ENCODE results near the gene RASSF6. TPM values are rescaled to one million over a fixed set of nuclear protein-coding genes. Genes with fewer than 3 reads are reported as not detected.

Gene RASSF6
- total RNA-seq, 3 donors from 2014 or later (not counting 1 experiment from before 2014, with no cell fraction given) = 0.08 TPM; not detected in 2

- 85% methylated on average over 2 of the region's 3 CpGs for WGBS (ENCODE audit: insufficient coverage)
- no peaks in the 10 kb centered on the region for H3K9me3 ChIP-seq (ENCODE audit: control insufficient read depth, insufficient read depth, low read length)
- Mint-ChIP-seq H3K9me3 (no peaks in the 10 kb centered on the region), H3K4me1 (no peaks in the 10 kb centered on the region), H3K36me3 (no peaks in the 10 kb centered on the region), H3K27ac (no peak overlapping the region), H3K4me3 (no peak overlapping the region), H3K27me3 (ENCODE audit: low read depth in 2 of 2) (no peaks in the 10 kb centered on the region)
- no peak for ATAC-seq
- no peaks in the 10 kb centered on the region for H3K27me3 ChIP-seq (ENCODE audit: control insufficient read depth, insufficient read depth, low read length)
- TF ChIP-seq, protein P1, sequence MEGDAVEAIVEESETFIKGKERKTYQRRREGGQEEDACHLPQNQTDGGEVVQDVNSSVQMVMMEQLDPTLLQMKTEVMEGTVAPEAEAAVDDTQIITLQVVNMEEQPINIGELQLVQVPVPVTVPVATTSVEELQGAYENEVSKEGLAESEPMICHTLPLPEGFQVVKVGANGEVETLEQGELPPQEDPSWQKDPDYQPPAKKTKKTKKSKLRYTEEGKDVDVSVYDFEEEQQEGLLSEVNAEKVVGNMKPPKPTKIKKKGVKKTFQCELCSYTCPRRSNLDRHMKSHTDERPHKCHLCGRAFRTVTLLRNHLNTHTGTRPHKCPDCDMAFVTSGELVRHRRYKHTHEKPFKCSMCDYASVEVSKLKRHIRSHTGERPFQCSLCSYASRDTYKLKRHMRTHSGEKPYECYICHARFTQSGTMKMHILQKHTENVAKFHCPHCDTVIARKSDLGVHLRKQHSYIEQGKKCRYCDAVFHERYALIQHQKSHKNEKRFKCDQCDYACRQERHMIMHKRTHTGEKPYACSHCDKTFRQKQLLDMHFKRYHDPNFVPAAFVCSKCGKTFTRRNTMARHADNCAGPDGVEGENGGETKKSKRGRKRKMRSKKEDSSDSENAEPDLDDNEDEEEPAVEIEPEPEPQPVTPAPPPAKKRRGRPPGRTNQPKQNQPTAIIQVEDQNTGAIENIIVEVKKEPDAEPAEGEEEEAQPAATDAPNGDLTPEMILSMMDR (IDR thresholded peaks at IDR 0.05) = no peak
- no peak for DNase-seq
- H3K27ac ChIP-seq (ENCODE audit: low read length) = no peak overlapping the region
- no peaks in the 10 kb centered on the region for H3K36me3 ChIP-seq (ENCODE audit: control insufficient read depth, insufficient read depth, low read length)
- H3K4me3 ChIP-seq (ENCODE audit: low read length) = no peak overlapping the region
- no peaks in the 10 kb centered on the region for H3K4me1 ChIP-seq (ENCODE audit: control insufficient read depth, insufficient read depth, low read length)
- intact Hi-C loops (cut with micrococcal nuclease) = no loop called here
These were observed 40.6 kb upstream of the RASSF6 start for GRCh38 chr4:73660808-73661207.

GRCh38 chr4:73653695-73654106 is 33.5 kb upstream of the RASSF6 start:
- intact Hi-C loops (cut with micrococcal nuclease) = loop anchor here (5.0 kb wide), 2 partner anchors 341 to 951 kb away; no protein-coding TSS in a partner anchor
- Mint-ChIP-seq H3K4me3 (no peak overlapping the region), H3K4me1 (no peaks in the 10 kb centered on the region), H3K27me3 (ENCODE audit: low read depth in 2 of 2) (no peaks in the 10 kb centered on the region), H3K9me3 (no peaks in the 10 kb centered on the region), H3K27ac (no peak overlapping the region), H3K36me3 (no peaks in the 10 kb centered on the region)
- 3% methylated on average over 4 of the region's 7 CpGs for WGBS (ENCODE audit: insufficient coverage)
- Histone ChIP-seq H3K9me3 (ENCODE audit: control insufficient read depth, insufficient read depth, low read length) (no peaks in the 10 kb centered on the region), H3K4me3 (ENCODE audit: low read length) (no peak overlapping the region), H3K27ac (ENCODE audit: low read length) (no peak overlapping the region), H3K4me1 (ENCODE audit: control insufficient read depth, insufficient read depth, low read length) (no peaks in the 10 kb centered on the region), H3K27me3 (ENCODE audit: control insufficient read depth, insufficient read depth, low read length) (no peaks in the 10 kb centered on the region), H3K36me3 (ENCODE audit: control insufficient read depth, insufficient read depth, low read length) (no peaks in the 10 kb centered on the region)
- DNase-seq (peak in 1 of 2 donors; percentile 62), ATAC-seq (peak in 1 of 3 donors; percentile 57)
- TF ChIP-seq, protein P1 (IDR thresholded peaks at IDR 0.05) = peak; percentile 49

GRCh38 chr4:73650250-73650649 is 30.0 kb upstream of the RASSF6 start:
- no peaks in the 10 kb centered on the region for H3K4me1 Mint-ChIP-seq
- H3K27ac Mint-ChIP-seq = no peak overlapping the region
- no peaks in the 10 kb centered on the region for H3K36me3 Mint-ChIP-seq
- Histone ChIP-seq H3K4me1 (ENCODE audit: control insufficient read depth, insufficient read depth, low read length) (no peaks in the 10 kb centered on the region), H3K27ac (ENCODE audit: low read length) (no peak overlapping the region), H3K27me3 (ENCODE audit: control insufficient read depth, insufficient read depth, low read length) (no peaks in the 10 kb centered on the region), H3K9me3 (ENCODE audit: control insufficient read depth, insufficient read depth, low read length) (no peaks in the 10 kb centered on the region), H3K4me3 (ENCODE audit: low read length) (no peak overlapping the region), H3K36me3 (ENCODE audit: control insufficient read depth, insufficient read depth, low read length) (no peaks in the 10 kb centered on the region)
- DNase-seq (no peak), ATAC-seq (no peak)
- WGBS (ENCODE audit: insufficient coverage) = 82% methylated on average over 2 of the region's 3 CpGs
- H3K9me3 Mint-ChIP-seq = no peaks in the 10 kb centered on the region
- TF ChIP-seq, protein P1 (IDR thresholded peaks at IDR 0.05) = no peak
- H3K4me3 Mint-ChIP-seq = no peak overlapping the region
- H3K27me3 Mint-ChIP-seq (ENCODE audit: low read depth in 2 of 2) = no peaks in the 10 kb centered on the region
- intact Hi-C loops (cut with micrococcal nuclease) = loop anchor here (5.0 kb wide), 2 partner anchors 338 to 948 kb away; no protein-coding TSS in a partner anchor

DNA sequence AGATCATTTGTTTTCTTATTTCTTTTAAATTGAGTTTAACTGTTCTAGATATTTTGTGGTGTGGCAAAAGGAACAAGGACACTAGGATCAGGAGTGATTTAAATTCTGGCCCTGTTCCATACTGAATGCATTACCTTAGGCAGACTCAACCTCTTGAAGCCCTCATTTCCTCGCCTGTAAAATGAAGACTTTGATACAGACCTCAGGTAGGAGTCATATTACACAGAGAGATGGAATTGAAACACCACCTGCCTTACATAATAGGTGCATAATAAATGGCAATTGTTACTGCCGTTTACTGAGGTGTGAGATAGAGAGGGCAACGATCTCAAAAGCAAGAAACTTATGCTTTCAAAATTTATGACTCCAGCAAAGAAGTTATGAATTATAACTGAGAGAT is 28.2 kb upstream of the RASSF6 start:
- Mint-ChIP-seq H3K4me3 (no peak overlapping the region), H3K27ac (no peak overlapping the region), H3K27me3 (ENCODE audit: low read depth in 2 of 2) (no peaks in the 10 kb centered on the region), H3K36me3 (no peaks in the 10 kb centered on the region), H3K9me3 (no peaks in the 10 kb centered on the region), H3K4me1 (no peaks in the 10 kb centered on the region)
- H3K27me3 ChIP-seq (ENCODE audit: control insufficient read depth, insufficient read depth, low read length) = no peaks in the 10 kb centered on the region
- no peak overlapping the region for H3K27ac ChIP-seq (ENCODE audit: low read length)
- no peaks in the 10 kb centered on the region for H3K36me3 ChIP-seq (ENCODE audit: control insufficient read depth, insufficient read depth, low read length)
- no peak for DNase-seq
- no peak overlapping the region for H3K4me3 ChIP-seq (ENCODE audit: low read length)
- no peaks in the 10 kb centered on the region for H3K9me3 ChIP-seq (ENCODE audit: control insufficient read depth, insufficient read depth, low read length)
- H3K4me1 ChIP-seq (ENCODE audit: control insufficient read depth, insufficient read depth, low read length) = no peaks in the 10 kb centered on the region
- intact Hi-C loops (cut with micrococcal nuclease) = no loop called here
- ATAC-seq = no peak
- WGBS (ENCODE audit: insufficient coverage) = no CpG with 5 or more reads among the region's 3 CpGs
- TF ChIP-seq, protein P1 (IDR thresholded peaks at IDR 0.05) = no peak

All from natural killer cell (primary cell).